GM23338 (cell line): Measurements from ENCODE around the gene SLC44A1.

Experiments
- EZH2 ChIP-seq: fragments of 200-600 bp; sonication (generic); IDR thresholded peaks from one replicate; pipeline ENCODE4 v1.8.0; 2017; ENCODE audit warnings: antibody characterized with exemption, mild to moderate bottlenecking, low read depth; ENCODE audit not compliant: unreplicated experiment
- TF ChIP-seq, protein P1 (sequence below), 2 experiments: fragments of 200-600 bp in 1 of 2; sonication (generic) in 1 of 2; conservative IDR thresholded peaks; 2 replicates each; pipeline versions ENCODE4 v1.5.1 to v1.6.1; 2016 to 2017; ENCODE audit warnings: antibody characterized with exemption in 2 of 2, low read depth in 2 of 2, mild to moderate bottlenecking in 2 of 2, moderate library complexity in 1 of 2
- TF ChIP-seq, protein P2 (sequence below): fragments of 250-450 bp; sonication (Bioruptor Pico); IDR thresholded peaks from 2 replicates; pipeline ENCODE4 v1.5.0; 2020; ENCODE audit warnings: mild to moderate bottlenecking, moderate library complexity

DNA sequence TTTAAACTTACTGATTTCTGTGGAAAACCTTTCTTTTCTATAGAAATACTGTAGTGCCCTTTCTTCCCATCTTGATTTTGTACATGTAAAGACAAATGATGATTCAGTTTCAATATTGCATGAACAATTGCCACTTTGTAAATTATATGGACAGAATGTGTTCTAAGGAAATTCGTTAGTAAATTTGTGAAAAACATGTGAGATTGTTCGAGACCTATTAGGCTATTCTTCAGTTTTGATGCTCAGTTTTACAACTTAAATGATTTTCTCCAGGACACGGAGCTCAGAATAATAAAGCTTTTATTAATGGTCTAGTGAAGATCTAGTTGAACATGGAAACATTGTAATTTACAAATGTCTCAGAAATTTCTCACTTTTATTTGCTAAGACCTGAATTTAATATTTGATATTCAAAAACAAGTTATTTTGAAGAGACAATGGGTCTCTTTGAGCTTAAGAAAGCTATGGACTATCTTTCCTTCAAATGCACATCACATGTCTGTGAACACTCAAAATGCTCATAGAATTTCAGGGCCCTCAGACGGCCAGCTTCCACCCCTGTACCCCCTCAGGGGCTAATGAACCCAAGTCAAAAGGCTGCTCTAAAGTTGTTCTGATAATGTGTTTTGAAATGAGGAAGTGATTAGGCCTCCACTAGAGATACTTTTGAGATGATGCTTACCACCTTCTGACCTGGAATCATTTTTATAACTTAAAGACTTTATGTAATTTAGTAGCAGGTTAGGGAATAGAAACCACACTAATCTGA lies 149.3 kb downstream of the SLC44A1 start:
- TF ChIP-seq, protein P1, sequence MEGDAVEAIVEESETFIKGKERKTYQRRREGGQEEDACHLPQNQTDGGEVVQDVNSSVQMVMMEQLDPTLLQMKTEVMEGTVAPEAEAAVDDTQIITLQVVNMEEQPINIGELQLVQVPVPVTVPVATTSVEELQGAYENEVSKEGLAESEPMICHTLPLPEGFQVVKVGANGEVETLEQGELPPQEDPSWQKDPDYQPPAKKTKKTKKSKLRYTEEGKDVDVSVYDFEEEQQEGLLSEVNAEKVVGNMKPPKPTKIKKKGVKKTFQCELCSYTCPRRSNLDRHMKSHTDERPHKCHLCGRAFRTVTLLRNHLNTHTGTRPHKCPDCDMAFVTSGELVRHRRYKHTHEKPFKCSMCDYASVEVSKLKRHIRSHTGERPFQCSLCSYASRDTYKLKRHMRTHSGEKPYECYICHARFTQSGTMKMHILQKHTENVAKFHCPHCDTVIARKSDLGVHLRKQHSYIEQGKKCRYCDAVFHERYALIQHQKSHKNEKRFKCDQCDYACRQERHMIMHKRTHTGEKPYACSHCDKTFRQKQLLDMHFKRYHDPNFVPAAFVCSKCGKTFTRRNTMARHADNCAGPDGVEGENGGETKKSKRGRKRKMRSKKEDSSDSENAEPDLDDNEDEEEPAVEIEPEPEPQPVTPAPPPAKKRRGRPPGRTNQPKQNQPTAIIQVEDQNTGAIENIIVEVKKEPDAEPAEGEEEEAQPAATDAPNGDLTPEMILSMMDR (conservative IDR thresholded peaks at IDR 0.05; ENCODE audit: low read depth in 2 of 2), result no peak
- no peak for TF ChIP-seq EZH2
- TF ChIP-seq, protein P2, sequence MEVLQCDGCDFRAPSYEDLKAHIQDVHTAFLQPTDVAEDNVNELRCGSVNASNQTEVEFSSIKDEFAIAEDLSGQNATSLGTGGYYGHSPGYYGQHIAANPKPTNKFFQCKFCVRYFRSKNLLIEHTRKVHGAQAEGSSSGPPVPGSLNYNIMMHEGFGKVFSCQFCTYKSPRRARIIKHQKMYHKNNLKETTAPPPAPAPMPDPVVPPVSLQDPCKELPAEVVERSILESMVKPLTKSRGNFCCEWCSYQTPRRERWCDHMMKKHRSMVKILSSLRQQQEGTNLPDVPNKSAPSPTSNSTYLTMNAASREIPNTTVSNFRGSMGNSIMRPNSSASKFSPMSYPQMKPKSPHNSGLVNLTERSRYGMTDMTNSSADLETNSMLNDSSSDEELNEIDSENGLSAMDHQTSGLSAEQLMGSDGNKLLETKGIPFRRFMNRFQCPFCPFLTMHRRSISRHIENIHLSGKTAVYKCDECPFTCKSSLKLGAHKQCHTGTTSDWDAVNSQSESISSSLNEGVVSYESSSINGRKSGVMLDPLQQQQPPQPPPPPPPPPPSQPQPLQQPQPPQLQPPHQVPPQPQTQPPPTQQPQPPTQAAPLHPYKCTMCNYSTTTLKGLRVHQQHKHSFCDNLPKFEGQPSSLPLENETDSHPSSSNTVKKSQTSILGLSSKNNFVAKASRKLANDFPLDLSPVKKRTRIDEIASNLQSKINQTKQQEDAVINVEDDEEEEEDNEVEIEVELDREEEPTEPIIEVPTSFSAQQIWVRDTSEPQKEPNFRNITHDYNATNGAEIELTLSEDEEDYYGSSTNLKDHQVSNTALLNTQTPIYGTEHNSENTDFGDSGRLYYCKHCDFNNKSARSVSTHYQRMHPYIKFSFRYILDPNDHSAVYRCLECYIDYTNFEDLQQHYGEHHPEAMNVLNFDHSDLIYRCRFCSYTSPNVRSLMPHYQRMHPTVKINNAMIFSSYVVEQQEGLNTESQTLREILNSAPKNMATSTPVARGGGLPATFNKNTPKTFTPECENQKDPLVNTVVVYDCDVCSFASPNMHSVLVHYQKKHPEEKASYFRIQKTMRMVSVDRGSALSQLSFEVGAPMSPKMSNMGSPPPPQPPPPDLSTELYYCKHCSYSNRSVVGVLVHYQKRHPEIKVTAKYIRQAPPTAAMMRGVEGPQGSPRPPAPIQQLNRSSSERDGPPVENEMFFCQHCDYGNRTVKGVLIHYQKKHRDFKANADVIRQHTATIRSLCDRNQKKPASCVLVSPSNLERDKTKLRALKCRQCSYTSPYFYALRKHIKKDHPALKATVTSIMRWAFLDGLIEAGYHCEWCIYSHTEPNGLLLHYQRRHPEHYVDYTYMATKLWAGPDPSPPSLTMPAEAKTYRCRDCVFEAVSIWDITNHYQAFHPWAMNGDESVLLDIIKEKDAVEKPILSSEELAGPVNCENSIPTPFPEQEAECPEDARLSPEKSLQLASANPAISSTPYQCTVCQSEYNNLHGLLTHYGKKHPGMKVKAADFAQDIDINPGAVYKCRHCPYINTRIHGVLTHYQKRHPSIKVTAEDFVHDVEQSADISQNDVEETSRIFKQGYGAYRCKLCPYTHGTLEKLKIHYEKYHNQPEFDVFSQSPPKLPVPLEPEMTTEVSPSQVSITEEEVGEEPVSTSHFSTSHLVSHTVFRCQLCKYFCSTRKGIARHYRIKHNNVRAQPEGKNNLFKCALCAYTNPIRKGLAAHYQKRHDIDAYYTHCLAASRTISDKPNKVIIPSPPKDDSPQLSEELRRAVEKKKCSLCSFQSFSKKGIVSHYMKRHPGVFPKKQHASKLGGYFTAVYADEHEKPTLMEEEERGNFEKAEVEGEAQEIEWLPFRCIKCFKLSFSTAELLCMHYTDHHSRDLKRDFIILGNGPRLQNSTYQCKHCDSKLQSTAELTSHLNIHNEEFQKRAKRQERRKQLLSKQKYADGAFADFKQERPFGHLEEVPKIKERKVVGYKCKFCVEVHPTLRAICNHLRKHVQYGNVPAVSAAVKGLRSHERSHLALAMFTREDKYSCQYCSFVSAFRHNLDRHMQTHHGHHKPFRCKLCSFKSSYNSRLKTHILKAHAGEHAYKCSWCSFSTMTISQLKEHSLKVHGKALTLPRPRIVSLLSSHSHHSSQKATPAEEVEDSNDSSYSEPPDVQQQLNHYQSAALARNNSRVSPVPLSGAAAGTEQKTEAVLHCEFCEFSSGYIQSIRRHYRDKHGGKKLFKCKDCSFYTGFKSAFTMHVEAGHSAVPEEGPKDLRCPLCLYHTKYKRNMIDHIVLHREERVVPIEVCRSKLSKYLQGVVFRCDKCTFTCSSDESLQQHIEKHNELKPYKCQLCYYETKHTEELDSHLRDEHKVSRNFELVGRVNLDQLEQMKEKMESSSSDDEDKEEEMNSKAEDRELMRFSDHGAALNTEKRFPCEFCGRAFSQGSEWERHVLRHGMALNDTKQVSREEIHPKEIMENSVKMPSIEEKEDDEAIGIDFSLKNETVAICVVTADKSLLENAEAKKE (CRISPR knock-in tag), result no peak
